ENCODE measurements around the gene ASB11. TPM values are rescaled to one million over a fixed set of nuclear protein-coding genes. Genes with fewer than 3 reads are reported as not detected.

Gene ASB11, protein sequence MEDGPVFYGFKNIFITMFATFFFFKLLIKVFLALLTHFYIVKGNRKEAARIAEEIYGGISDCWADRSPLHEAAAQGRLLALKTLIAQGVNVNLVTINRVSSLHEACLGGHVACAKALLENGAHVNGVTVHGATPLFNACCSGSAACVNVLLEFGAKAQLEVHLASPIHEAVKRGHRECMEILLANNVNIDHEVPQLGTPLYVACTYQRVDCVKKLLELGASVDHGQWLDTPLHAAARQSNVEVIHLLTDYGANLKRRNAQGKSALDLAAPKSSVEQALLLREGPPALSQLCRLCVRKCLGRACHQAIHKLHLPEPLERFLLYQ
- not detected in 2 replicates for total RNA-seq (2014; rRNA removed; shearing (Covaris generic))

DNA sequence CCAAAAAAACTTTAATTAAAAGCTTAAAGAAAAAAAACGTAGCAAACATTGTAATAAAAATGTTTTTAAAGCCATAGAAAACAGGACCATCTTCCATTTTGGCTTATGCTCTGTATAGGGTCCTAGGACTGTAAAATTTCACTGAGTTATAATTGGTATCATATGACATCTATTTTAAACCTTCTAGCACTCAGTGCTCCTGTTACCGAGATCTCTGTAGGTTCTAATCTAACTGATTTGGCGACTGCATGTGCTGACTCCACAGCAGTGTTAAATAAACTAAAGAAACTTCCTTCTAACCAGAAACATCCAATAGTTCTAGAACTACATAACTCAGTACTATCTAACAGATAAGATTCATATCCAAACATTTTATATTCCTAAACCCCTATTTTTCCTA lies at the start of gene ASB11:
ASB11 (minus strand) TSS at position 132 of the 400 bp plus-strand sequence; CDS start at position 97, 35 bp downstream.
- DNase-seq (ENCODE audit: low read depth) = no peak

DNA sequence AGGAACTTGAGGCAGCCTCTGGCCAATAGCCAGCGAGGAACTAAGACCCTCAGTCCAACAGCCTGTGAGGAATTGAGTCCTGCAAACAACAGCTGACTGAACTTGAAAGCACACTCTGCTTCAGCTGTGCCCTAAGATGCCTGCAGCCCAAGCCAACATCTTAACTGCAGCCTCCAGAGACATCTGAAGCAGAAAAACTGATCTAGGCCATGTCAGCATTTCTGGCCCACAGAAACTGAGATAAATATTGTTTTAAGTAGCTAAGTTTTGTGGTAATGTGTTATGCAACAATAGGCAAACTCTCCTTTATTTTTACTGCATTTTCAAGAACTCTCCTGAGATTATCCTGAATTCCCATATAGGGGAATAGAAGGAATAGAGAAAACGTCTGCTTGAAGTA lies 44.3 kb upstream of the ASB11 start:
- no peak for DNase-seq (ENCODE audit: low read depth)

DNA sequence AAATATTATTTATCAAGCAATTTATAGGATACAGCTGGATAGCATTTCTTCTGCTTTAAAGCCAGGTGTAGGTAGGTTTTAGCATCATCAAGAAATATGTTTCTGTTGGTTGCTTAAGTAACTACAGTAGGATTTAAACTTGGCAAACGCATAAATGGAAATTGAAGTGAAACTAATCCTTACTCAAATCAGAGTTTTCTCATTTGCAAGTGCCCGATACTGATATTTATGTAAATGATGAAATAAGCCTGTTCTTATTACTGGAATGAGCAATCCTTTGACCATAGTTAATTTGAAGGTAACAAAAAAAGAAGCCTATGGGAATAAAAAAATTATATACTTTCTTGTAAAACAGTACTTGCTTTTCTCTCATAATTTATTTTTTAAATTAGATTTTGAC lies 43.1 kb upstream of the ASB11 start:
- DNase-seq (ENCODE audit: low read depth) = no peak

DNA sequence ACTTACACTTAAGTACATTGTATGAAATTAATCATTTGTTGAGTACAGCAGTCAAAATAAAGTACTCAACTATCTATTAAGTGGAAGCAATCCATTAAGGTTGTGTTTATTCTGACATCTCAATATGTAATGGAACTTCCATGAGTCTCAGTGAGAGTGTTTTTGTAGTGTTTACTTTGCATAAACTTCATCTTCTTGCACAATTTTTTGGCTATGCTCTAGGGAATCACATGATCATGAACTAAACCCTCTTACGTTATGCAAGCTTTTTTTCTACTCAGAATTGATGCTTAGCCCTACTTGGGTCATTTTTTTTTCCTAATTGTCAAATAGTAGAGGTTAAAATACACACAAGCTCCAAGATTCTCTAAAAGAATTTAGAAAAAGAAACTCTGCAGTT lies 41.0 kb upstream of the ASB11 start:
- no peak for DNase-seq (ENCODE audit: low read depth)

DNA sequence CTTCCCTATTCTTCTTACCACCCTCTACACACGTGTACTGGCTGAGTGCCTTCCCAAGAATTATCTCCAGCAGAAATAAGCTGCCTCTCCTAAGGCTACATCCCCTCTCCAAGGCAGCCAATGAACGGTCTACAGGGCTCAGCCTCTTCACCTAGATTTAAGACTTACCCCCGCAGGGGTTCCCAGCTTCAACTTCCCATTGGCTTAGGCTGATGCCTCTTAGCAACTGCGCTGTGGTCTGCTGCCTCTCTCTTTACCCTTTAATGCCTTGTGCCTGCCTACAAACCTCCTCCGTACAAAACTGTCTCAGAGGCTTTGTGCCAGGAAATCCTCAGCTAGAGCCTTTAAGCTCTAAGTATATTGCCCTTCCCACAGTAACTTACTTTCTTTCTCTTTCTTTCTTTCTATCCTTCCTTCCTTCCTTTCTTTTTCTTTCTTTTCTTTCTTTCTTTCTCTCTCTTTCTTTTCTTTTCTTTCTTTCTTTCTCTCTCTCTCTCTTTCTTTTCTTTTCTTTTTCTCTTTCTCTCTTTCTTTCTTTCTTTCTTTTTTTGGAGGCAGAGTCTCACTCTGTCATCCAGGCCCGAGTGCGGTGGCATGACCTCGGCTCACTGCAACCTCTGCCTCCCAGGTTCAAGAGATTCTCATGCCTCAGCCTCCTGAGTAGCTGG lies 35.0 kb upstream of the ASB11 start:
- DNase-seq (ENCODE audit: low read depth) = no peak

DNA sequence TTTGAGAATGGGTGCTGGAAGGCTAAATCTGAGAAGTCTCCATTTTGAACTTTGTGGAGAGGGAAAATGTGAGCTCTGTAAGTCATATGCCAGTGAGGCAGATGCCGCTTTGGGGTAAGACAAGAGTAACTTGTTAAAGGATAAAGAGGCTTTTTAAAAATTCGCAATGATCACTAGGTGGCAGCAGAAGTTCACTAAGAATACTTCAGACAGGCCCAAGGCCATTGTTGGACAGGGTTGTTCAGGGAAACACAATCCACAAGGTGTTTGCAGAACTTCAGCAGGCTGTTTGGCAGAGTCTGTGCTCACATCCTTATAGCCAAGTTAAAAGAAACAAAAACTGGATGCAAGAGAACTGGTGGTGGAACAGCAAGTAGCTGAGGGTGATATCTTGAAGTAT lies 33.6 kb upstream of the ASB11 start:
- DNase-seq (ENCODE audit: low read depth) = peak; percentile 55

DNA sequence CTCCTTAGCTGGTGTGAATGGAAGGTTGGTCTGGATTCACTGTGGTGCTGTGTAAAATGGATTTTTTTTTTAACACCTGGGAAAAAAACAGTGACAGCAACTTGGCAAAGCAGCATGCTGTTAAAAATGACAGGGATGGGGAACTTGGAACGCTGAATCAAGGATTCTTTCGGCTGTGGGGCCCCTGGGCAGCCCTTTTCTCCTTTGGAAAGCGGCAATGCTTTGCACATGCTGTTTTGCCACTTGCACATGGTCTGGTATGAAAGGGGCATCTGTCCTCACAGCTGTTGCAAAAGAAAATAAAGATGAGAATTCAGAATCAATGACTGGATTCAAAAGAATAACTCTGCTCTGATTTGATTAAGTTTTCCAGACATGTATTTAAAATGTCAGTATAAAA lies 30.5 kb upstream of the ASB11 start:
- DNase-seq (ENCODE audit: low read depth) = no peak

DNA sequence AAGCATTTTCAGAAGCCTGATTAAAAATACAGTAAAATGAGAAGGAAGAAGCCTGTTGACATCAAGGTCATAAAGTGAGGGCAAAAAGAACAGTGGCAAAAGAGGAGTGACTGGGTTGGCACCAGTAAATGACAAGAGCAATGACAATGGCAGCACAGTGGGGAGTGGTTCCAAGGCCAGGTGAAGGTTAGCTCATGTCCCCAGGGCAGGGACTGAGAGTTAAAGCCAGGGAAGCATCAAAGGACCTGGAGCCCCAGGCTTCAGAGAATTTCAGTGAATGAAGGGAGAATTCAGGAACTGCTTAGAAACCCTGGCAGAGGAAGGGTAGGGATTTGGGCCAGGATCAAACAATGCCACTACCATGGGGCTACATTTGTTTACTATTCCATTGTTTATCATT lies 28.7 kb upstream of the ASB11 start:
- DNase-seq (ENCODE audit: low read depth) = no peak

DNA sequence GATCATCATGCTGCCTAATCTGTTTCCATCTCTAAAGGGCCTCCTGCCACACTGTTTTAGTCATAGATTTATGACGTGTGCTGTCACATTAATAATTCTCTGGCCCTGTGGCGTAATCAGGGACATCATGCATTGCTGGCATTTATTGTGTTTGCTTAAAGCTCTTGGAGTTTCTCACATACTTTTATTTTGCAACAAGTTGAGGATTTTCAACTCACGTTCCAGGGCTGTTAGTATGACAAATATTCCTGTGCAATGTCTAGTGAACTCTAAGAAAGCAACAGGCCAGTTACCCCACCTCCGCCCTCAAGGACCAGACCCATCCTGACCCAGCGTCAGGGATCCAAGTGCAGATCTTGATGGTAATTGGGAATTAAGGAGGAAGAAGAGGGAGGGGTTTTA lies 27.6 kb upstream of the ASB11 start:
- DNase-seq (ENCODE audit: low read depth) = no peak

DNA sequence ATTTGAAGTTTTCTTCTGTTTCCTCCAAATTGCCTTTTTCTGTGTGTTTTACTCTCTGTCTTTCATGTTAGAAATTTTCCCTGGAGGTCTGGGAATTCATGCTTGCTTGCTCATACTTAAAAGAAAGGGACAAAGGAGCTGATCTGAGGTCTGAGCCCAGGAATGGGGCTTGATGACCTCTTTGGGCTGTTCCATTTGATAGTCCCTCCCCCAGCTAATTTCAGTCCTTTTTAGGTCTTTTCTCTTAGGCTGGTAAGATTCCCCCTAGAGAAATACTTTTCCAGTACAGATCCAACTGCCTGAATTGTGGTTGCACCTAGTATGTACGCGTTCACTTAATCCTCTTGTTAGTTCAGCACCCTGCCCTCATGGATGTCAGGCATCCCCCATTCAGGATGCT lies 25.4 kb upstream of the ASB11 start:
- no peak for DNase-seq (ENCODE audit: low read depth)

DNA sequence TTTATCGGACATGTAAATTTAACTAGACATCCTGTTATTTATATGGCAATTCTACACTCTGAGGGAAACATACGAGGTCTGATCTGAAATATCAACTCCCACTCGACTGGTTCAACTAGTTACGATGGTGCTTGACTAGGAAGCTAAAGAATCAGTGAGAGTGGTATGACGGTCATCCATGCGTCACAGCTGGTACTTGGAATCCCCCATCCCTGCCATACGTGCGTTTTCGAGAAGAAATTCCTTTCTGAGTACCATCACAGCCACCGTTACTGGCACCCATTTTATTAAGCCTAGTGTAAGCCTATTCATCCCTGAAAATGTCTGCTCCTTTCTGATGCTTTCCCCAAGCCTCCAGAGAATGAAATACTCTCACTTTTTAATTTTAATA lies 20.6 kb upstream of the ASB11 start:
- DNase-seq (ENCODE audit: low read depth) = peak; percentile 70

DNA sequence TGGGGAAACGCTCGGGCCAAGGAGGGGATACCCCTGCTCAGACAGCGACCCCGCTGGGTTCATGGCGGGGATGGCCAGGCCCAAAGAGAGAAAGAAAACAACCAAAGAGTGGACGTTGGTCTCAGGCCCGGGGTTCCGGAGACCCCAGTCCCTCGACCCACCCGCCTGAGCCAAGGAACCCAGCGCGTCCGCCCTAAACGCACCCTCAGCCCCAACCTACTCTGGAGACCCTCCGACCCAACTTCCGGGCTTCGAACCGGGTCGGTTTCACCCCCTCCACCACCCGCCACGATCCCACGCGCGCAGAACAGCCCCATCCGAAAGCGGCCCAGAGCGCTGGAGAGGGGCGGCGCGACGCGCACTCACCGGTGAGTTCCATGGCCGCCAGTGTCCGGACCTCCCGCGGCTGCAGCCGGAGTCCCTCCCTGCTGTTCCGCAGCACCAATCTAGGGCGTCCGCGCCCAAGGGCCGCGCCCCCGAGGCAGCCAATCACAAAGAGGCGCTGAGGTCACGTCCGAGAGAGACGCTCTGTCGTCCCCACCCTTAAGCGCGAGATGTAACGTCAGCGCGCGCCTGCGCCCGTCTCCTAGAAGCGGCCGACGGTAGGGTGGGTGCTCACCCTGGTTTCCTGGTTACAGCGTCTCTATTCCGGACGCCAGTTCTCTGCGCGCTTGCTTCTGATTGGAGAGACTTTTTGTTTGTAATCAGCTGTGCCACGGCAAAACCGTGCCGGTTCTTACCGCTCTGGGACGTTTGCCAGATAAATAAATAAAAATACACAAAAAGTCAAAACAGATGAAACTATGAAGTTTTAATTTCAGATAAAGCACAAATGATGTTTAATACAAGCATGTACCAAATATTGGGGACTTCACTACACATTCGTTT lies 19.9 kb upstream of the ASB11 start, which contains the start of gene PIGA:
PIGA (minus strand) TSS at position 389 of the 888 bp plus-strand sequence. CDS start 3,593 bp downstream, outside the sequence.
- DNase-seq (ENCODE audit: low read depth) = peak; percentile 97

DNA sequence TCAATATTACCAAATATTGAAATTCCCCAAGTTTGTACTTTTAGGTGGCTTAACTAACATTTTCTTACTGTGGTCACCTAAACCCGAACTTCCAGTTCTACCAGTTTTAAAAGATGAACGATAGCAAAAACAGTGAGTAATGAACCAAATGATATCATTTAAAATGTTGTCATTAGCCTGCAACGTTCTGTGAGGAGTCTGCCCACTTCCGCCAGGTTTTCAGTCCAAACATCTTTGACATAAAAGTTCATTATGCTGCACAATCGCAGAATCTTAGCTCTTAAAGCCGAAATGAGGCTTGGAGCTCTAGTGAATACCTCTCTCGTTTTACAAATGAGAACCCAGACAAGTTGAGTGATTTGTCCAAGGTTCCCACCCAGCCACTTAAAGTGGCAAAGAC lies 19.1 kb upstream of the ASB11 start:
- DNase-seq (ENCODE audit: low read depth) = peak; percentile 23

DNA sequence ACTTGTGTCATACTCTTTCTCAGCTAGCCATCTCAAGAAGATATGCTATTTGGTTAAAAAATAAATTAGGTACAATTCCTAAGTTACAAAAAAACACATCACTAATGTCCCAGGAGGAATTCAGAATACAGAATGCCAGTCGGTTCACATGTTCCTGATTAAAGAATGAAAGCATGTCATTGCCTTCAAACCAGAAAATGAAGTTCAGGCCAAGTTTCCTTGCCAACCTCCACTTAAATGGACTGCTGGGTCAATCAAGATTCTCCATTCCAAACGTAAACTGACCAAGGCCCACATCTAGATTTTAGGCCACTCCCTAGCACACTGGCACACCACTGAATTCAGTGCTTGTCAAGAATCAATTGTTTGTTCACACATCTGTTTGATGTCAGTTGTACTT lies 13.4 kb upstream of the ASB11 start:
- no peak for DNase-seq (ENCODE audit: low read depth)

DNA sequence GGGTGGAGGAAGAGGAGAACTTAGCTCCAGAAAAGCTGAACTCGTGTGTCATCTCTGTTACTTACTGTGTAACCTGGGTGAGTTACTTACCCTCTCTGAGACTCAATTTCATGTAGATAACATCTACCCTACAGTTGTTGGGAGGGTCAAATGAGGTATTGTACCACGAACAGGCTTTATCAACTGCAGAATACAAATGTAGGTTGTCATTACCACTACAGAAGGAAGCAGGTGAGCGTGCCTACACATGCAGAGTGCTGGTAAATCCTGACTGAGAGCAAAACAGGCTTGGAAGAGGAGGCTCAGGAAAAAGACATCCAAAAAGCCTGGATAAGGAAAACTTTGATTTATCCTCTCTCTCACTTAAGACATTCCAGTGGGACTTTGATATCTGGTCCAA lies 12.7 kb upstream of the ASB11 start:
- DNase-seq (ENCODE audit: low read depth) = no peak

DNA sequence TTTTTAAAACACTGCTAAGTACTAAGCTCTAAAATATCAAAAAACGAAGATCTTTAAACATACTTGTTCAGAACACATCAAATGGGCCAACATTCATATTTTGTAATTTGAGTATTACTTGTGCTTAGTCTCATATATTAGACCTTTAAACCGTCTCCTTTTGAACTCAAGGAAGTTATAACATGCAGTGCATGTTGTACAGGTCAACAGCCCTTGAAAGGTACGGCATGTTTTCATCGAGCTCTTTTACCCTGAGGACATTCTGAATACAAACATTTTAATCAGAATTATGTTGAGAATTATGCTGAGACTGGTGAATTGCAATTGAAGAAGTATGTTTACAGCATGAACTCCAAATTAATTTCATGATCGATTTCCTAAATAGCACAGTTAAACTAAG lies 7.0 kb upstream of the ASB11 start:
- DNase-seq (ENCODE audit: low read depth) = no peak

DNA sequence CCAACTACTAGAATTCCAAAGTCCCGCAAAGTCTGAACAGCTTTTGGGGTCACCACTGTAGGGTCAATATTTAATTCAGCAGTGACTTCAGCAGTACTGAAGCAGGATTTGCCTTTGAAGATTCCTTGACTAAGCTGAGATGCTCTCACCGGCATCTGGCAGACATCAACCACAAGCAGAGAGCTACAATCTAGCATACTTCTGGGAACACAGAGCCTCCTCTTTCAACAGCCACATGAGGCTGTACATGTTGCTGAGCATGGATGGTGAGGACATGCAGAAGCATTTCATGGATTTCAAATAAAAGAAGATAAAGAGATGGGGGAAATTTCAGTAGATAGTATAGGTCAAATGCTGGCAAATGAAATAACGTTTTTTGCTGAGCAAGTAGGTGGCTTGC lies 6.6 kb upstream of the ASB11 start:
- DNase-seq (ENCODE audit: low read depth) = no peak

DNA sequence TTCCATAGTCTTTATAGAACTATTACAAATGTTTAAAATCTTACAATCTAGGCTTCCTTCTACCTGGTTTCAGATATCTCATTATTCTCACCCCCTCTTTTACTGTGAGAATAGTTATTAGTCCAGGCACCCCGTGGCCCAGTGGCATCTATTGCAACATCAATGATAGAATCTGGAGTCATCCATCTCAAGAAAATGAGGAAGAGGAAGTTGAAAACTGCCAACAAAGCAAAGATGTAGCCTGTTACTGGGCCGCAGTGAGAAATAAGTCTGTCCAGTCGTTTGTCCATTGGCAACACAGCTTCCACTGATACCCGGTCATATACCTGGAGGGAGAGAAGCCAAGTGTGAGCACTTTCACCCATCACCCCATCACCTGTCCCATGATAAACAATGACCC lies 6.0 kb upstream of the ASB11 start:
- DNase-seq (ENCODE audit: low read depth) = no peak

DNA sequence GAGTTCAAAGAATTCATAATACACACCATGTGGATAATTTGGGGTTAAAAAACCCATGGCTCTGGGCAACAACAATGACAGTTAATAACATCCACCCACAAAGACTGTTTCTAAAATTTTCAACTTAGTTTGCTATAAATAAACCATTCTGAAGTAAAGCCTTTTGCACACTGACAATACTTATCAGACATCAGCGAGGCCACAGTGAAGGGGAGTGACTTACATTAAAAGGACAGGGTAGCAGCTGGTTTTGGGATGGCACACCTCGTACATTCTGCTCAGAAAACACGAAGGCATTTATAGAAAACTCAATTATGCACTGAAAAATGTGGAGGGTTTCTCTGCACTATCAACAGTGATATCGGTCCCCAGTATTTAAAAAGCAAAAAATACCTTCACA lies 4.9 kb upstream of the ASB11 start:
- no peak for DNase-seq (ENCODE audit: low read depth)

DNA sequence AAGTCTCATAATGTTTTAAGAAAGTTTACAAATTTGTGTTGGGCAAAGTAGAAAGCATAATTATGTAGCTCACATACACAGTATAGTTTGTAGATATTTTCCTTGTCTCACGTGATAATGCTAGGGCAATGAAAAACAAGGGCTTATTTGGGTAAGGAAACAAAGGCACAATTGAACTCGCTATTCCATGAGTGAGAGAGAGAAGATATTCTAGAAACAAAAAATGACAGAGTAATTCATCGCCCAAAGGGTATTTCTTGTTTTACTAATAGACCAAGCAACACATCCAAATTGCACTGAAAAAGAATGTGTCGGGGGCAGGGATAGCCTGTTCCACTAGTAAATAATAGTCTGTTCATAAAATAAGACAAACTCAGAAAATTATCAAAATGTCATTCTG lies 3.6 kb upstream of the ASB11 start:
- DNase-seq (ENCODE audit: low read depth) = no peak

DNA sequence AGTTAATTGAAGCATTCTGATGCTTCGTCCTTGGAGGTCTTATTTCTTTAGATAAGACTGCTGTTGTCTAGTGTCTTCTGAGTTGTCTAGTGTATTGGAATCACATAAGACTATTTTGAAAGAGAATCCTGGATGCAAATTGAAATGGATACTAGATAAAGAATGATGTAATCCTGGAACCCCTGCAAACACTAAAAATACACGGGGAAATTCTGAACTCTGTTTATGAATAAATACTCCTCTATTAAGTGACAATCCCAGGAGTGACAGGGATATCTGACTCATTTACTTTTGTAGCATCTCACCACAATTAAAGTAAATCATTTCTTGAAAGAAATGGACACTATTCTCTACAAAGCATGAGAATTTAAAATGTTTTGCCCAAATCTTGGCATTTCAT lies 968 bp downstream of the ASB11 start:
- DNase-seq (ENCODE audit: low read depth) = no peak

DNA sequence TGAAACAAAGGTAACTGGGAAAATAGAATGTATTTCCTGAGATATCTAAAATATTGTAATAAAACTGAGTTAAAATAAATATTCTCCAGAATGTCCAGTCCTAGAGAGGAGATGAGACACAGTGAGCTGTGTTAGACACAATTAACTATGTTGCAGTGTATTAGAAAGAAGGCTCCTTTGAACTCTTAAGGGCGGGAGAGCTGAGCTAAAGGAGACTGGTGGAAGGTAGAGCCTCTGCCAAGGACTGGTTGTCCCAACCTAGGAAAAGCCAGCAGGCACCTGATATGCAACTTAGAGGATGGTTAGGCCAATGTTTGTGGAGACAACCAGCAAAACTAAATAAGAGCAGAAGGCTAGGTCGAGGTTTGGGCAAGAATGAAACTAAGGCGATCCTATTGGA lies 4.3 kb downstream of the ASB11 start:
- no peak for DNase-seq (ENCODE audit: low read depth)

DNA sequence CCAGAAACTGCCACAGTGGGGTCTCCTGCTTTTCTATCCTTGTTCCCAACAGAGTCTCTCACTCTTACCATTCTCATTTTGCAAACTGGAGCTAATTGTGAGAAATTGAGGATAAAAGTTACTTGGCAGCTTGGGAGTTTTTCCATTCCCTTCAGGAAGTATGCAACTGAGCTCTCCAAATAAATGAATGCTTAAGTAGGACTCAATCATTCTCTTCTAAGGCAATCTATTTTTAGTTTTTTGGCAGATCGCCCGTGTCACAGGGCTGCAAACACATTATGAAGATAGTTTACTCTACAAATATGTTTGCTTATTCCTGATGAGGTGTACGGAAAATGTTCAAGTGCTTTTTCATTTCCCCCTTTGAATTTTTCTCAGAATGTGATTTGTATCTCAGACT lies 5.3 kb downstream of the ASB11 start:
- DNase-seq (ENCODE audit: low read depth) = peak; percentile 24

Data from RPMI7951 (cell line).